Nephron (organoid): ENCODE measurements around the gene CCDC24.

Experiments
- H3K27ac Mint-ChIP-seq, 3 experiments: 2 replicates each; pipeline ENCODE4 v1.8.0; 2020; ENCODE audit warnings: mixed read lengths in 3 of 3, mild to moderate bottlenecking in 2 of 3, moderate library complexity in 1 of 3
- H3K27me3 Mint-ChIP-seq: 2 replicates; pipeline ENCODE4 v1.8.0; 2021; ENCODE audit warnings: low read depth, mild to moderate bottlenecking, moderate library complexity, mixed read lengths
- H3K36me3 Mint-ChIP-seq: 2 replicates; pipeline ENCODE4 v1.8.0; 2020; ENCODE audit warnings: low read depth, mixed read lengths
- H3K4me1 Mint-ChIP-seq: 2 replicates; pipeline ENCODE4 v1.8.0; 2020; ENCODE audit warnings: mixed read lengths
- H3K4me3 Mint-ChIP-seq, 3 experiments: 2 replicates each; pipeline ENCODE4 v1.8.0; 2020; ENCODE audit warnings: mild to moderate bottlenecking in 3 of 3, mixed read lengths in 3 of 3, moderate library complexity in 2 of 3
- H3K9me3 Mint-ChIP-seq: 2 replicates; pipeline ENCODE4 v1.8.0; 2020; ENCODE audit warnings: mixed read lengths
- CTCF ChIP-seq, 3 experiments: fragments of 200-600 bp; sonication (generic); IDR thresholded peaks; one replicate each; pipeline ENCODE4 v1.5.0; 2021; ENCODE audit warnings: antibody characterized with exemption in 3 of 3; ENCODE audit not compliant: unreplicated experiment in 3 of 3

The CCDC24 gene

GRCh38 chr1:44035726-44036408 lies 44.5 kb downstream of the CCDC24 start:
- Mint-ChIP-seq H3K36me3 (no peaks in the 10 kb centered on the region), H3K27me3 (no peaks in the 10 kb centered on the region), H3K27ac (peak overlapping the region; percentile 54 to 83 (median 74)), H3K4me3 (peak overlapping the region in 2 of 3 experiments; percentile 34 to 54), H3K9me3 (no peaks in the 10 kb centered on the region), H3K4me1 (peaks cover 56% of the 10 kb centered on the region)
- TF ChIP-seq CTCF (IDR thresholded peaks at IDR 0.05; ENCODE audit: unreplicated experiment in 3 of 3), result no peak

- Mint-ChIP-seq H3K36me3 (no peaks in the 10 kb centered on the region), H3K4me3 (peak overlapping the region; percentile 1 to 14 (median 3)), H3K4me1 (peaks cover 54% of the 10 kb centered on the region), H3K27ac (peak overlapping the region; percentile 70 to 90 (median 83)), H3K9me3 (no peaks in the 10 kb centered on the region), H3K27me3 (no peaks in the 10 kb centered on the region)
- TF ChIP-seq CTCF (IDR thresholded peaks at IDR 0.05; ENCODE audit: unreplicated experiment in 3 of 3), result peak; percentile 67 to 82 (median 75)
These were observed 45.2 kb downstream of the CCDC24 start for GRCh38 chr1:44036409-44037139.

- Mint-ChIP-seq H3K9me3 (no peaks in the 10 kb centered on the region), H3K4me1 (peaks cover 48% of the 10 kb centered on the region), H3K27ac (peak overlapping the region; percentile 22 to 90 (median 83)), H3K27me3 (no peaks in the 10 kb centered on the region), H3K36me3 (no peaks in the 10 kb centered on the region), H3K4me3 (no peak overlapping the region)
- no peak for TF ChIP-seq CTCF (IDR thresholded peaks at IDR 0.05; ENCODE audit: unreplicated experiment in 3 of 3)
These were observed 45.8 kb downstream of the CCDC24 start for GRCh38 chr1:44037154-44037553.

GRCh38 chr1:44038876-44039657 lies 47.7 kb downstream of the CCDC24 start:
- Mint-ChIP-seq H3K9me3 (no peaks in the 10 kb centered on the region), H3K27ac (peak overlapping the region in 1 of 3 experiments; percentile 80), H3K4me1 (peaks cover 33% of the 10 kb centered on the region), H3K27me3 (peaks cover 4% of the 10 kb centered on the region), H3K36me3 (no peaks in the 10 kb centered on the region), H3K4me3 (no peak overlapping the region)
- TF ChIP-seq CTCF (IDR thresholded peaks at IDR 0.05; ENCODE audit: unreplicated experiment in 3 of 3), result no peak

DNA sequence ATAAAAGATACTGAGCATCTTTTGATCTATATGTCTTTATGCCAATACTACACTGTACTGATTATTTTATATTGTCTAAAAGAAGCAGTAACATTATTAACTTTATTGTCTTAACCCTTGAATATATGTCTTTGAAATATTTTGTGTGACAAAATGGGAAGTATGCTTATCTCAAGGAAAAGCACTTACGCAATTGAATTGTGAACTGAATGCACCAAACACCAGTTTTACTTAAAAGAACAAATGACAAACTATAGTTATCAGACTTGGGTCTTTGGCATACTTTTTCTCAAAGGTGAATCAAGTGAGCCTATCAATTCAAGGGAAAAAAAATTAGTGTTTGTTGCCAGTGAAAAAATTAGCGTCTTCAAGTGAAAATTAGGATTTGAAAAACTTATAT lies 49.0 kb downstream of the CCDC24 start:
- Mint-ChIP-seq H3K4me1 (peaks cover 28% of the 10 kb centered on the region), H3K27me3 (peaks cover 8% of the 10 kb centered on the region), H3K4me3 (no peak overlapping the region), H3K36me3 (no peaks in the 10 kb centered on the region), H3K27ac (no peak overlapping the region), H3K9me3 (no peaks in the 10 kb centered on the region)
- no peak for TF ChIP-seq CTCF (IDR thresholded peaks at IDR 0.05; ENCODE audit: unreplicated experiment in 3 of 3)
